Measurements from ENCODE around the gene ZNF268. TPM values are rescaled to one million over a fixed set of nuclear protein-coding genes. Genes with fewer than 3 reads are reported as not detected.

ZNF268 gene
- total RNA-seq, 1 experiment from 2014 or later = 38.2 TPM

GRCh38 chr12:133220521-133220920 is 39.2 kb downstream of the ZNF268 start:
- Histone ChIP-seq H4K5ac (ENCODE audit: insufficient read length, low read depth, low read length) (no peak overlapping the region), H3K27ac (ENCODE audit: insufficient read length, low read depth, low read length) (no peak overlapping the region), H3K9ac (ENCODE audit: extremely low read depth, insufficient read length, low read length) (no peak overlapping the region), H3K18ac (ENCODE audit: insufficient read length, low read depth, low read length) (no peak overlapping the region), H2BK20ac (ENCODE audit: low read depth, low read length, poor library complexity, severe bottlenecking) (no peak overlapping the region), H3K4me1 (ENCODE audit: insufficient read depth, low read length) (no peaks in the 10 kb centered on the region), H3K4me2 (ENCODE audit: insufficient read depth, insufficient read length, low read length) (no peak overlapping the region), H3K79me1 (ENCODE audit: insufficient read depth, low read depth, low read length, poor library complexity, severe bottlenecking) (no peaks in the 10 kb centered on the region), H2AK5ac (ENCODE audit: insufficient read length, low read length) (no peak overlapping the region), H2AFZ (ENCODE audit: low read length) (no peak overlapping the region), H3K56ac (ENCODE audit: insufficient read length, low read depth, low read length) (no peak overlapping the region), H2BK15ac (ENCODE audit: low read depth, low read length) (no peak overlapping the region), H4K91ac (ENCODE audit: insufficient read length, low read depth, low read length) (no peak overlapping the region), H3T11ph (ENCODE audit: low read length) (no peak overlapping the region), H3K27me3 (ENCODE audit: insufficient read depth, low read length) (no peaks in the 10 kb centered on the region), H2BK5ac (ENCODE audit: insufficient read length, low read length) (no peak overlapping the region), H4K8ac (replicated peaks; ENCODE audit: insufficient read length, low read depth, low read length) (no peak overlapping the region), H2BK12ac (ENCODE audit: insufficient read length, low read depth, low read length) (no peak overlapping the region), H3K4ac (ENCODE audit: low read depth, low read length) (no peak overlapping the region), H2BK120ac (ENCODE audit: low read depth, low read length, poor library complexity, severe bottlenecking) (no peak overlapping the region), H3K14ac (ENCODE audit: insufficient read depth, low read length) (no peak overlapping the region), H3K79me2 (ENCODE audit: insufficient read depth, low read length) (no peaks in the 10 kb centered on the region), H3K23me2 (ENCODE audit: insufficient read length, low read depth, low read length, poor library complexity, severe bottlenecking) (no peaks in the 10 kb centered on the region), H3K23ac (ENCODE audit: insufficient read length, low read depth, low read length) (no peak overlapping the region), H4K20me1 (ENCODE audit: control insufficient read depth, insufficient read depth, insufficient read length) (no peaks in the 10 kb centered on the region), H3K9me3 (ENCODE audit: control insufficient read depth, low read depth, low read length) (peaks cover 82% of the 10 kb centered on the region)
- Mint-ChIP-seq H3K27me3 (ENCODE audit: low read depth) (peaks cover 8% of the 10 kb centered on the region), H3K27ac (no peak overlapping the region), H3K4me3 (no peak overlapping the region), H3K9me3 (peaks cover 89 to 94% of the 10 kb centered on the region in 2 experiments), H3K4me1 (no peaks in the 10 kb centered on the region), H3K36me3 (ENCODE audit: insufficient read depth in 1 of 3, low read depth in 3 of 3) (peaks cover 22 to 36% (median 24%) of the 10 kb centered on the region in 3 experiments; a peak in 6 of 7 replicates)
- TF ChIP-seq CTCF (conservative IDR thresholded peaks at IDR 0.05) = no peak
- WGBS (ENCODE audit: extremely low coverage, insufficient read length, low lambda C conversion rate) = no CpG with 5 or more reads among the region's 6 CpGs
- DNase-seq = no peak
